ENCODE measurements around the gene EFCAB6.

- TF ChIP-seq ZC3H11A (IDR thresholded peaks at IDR 0.05) (no peak), MYC (IDR thresholded peaks at IDR 0.05; ENCODE audit: borderline replicate concordance, low read length) (no peak), MAX (IDR thresholded peaks at IDR 0.05) (no peak), CTCF (IDR thresholded peaks at IDR 0.05) (no peak), POLR2AphosphoS2 (conservative IDR thresholded peaks at IDR 0.05; ENCODE audit: low read length) (no peak), EP300 (IDR thresholded peaks at IDR 0.05) (no peak), KDM1A (IDR thresholded peaks at IDR 0.05; ENCODE audit: low read depth) (no peak), PBX3 (IDR thresholded peaks at IDR 0.05) (no peak), MAFK (IDR thresholded peaks at IDR 0.05; ENCODE audit: partially characterized antibody) (no peak), ZSCAN20 (CRISPR knock-in tag; IDR thresholded peaks at IDR 0.05) (no peak), SREBF2 (IDR thresholded peaks at IDR 0.05) (no peak)
Measured at GRCh38 chr22:43802897-43803495, 9.1 kb downstream of the EFCAB6 start.
